GM10266 (cell line): ENCODE results near the gene TSHZ2.

Experiments used
- DNase-seq: peaks from one replicate; pipeline ENCODE4 v3.0.0; 2012; ENCODE audit errors: extremely low spot score
- TF ChIP-seq, protein P1 (sequence below): IDR thresholded peaks from 2 replicates; pipeline ENCODE4 v1.5.1; 2012; ENCODE audit warnings: mild to moderate bottlenecking, low read depth; ENCODE audit not compliant: control insufficient read depth, insufficient read depth; ENCODE audit errors: missing control alignments

TSHZ2 gene

GRCh38 chr20:53136473-53136872 is 164.3 kb downstream of the TSHZ2 start:
- TF ChIP-seq, protein P1, sequence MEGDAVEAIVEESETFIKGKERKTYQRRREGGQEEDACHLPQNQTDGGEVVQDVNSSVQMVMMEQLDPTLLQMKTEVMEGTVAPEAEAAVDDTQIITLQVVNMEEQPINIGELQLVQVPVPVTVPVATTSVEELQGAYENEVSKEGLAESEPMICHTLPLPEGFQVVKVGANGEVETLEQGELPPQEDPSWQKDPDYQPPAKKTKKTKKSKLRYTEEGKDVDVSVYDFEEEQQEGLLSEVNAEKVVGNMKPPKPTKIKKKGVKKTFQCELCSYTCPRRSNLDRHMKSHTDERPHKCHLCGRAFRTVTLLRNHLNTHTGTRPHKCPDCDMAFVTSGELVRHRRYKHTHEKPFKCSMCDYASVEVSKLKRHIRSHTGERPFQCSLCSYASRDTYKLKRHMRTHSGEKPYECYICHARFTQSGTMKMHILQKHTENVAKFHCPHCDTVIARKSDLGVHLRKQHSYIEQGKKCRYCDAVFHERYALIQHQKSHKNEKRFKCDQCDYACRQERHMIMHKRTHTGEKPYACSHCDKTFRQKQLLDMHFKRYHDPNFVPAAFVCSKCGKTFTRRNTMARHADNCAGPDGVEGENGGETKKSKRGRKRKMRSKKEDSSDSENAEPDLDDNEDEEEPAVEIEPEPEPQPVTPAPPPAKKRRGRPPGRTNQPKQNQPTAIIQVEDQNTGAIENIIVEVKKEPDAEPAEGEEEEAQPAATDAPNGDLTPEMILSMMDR: no peak
- no peak for DNase-seq

DNA sequence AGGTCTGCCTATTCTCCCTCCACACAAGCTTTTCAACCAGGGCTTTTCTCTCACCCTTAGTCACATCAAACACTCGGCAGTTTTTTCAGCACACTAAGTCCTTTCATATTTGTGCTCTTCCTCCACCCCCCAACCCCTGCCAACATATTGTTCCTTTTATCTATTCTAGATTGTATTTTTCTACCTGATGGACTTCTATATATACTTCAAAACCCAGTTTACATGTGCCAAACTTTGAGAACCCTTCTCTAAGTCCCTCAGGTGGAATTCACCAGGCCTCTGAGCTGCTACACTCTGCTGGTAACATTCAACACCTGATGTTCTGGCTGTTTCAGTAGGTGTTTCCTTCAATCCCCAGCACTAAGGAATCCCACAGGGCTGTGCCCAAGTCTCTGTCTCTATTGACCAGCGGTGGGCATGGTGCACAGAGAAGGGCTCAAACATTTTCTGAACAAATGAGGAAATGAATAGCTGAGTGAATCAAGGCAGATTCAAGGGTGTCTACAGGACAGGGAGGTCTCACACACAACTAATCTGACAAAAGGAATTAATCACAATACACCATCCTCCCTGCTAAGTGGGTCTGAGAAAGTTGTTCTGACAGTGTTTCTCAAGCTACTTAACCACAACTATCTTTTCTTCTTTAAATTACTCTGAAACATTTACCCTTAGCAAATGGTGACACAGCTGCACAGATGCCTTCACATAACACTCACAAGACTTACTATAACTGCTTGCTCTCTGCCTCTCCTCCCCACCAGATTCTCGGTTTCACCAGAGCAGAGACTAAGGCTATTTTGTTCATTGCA is 166.5 kb downstream of the TSHZ2 start:
- TF ChIP-seq, protein P1: no peak
- DNase-seq: no peak

DNA sequence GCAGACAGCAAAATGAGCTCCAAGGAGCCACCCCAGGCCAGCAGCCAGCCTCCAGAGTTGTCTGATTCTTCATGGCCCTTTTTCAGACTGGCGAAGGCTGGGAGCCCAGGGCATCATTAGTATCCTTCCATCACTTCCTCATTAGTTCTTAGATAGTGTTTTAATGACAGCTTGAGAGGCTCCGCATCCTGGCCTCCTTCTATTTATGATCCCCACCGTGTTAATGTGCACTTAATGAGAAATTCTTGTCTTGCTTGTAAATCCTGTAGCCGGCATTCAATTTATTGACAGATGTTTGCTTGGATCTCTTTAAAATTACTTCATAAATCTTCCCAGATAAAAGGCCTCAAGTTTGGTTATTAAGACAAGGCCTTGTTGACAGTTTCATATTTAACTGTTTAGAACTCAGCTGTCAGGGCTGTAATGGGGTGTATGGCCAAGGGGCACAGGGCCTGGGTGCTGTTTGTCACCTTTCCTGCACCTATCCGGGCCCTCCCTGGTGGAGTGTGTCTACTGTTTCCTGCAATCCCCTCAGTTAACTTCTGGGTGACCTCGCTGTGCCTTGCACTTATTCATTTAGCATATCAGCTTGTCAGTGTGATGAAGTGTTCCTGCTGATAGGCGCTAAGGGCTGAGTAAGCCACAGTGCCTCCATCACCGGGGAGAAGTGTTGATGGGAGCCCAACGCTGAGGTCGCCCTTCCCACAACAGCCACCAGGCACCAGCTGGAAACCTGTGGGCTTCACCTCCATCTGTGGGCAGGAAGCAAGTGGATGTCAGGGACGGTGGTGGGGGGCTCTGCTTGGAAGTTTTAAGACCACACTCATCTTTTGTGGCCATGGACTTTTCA is 169.3 kb downstream of the TSHZ2 start:
- TF ChIP-seq, protein P1: no peak
- DNase-seq: no peak

- no peak for DNase-seq
- TF ChIP-seq, protein P1: no peak
These were observed 170.3 kb downstream of the TSHZ2 start for GRCh38 chr20:53142225-53143127.

DNA sequence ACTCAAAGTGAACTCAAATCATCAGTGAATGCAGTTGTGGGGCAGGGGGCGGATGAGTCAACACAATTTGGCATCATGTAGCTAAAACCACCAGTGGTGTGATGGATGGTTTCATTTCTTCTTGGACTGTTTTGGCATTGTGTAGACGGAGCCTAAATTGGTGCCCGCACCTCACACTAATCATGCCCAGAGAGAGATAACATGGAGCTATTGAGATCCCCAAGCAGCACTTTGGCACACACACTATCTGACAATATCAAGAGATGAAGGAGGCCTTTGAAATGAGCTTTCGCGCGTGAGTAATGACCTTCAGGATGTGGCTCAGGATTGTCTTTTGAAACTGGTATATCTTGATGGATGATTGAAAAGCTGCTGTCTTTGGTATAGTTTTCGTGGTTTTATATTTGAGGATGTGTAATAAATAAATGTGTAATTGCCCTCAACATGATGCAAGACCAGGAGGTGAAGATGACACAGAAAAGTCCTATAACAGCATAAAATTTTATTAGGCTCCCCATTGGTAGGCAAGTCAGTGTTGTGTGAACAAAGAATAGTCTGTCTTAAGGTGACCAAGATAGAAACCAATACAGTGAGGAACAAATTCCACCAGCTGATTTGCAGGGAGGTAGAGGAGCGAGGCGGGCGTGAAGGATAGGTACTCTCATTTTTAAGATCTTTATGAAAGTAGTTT is 174.2 kb downstream of the TSHZ2 start:
- no peak for DNase-seq
- TF ChIP-seq, protein P1: no peak

DNA sequence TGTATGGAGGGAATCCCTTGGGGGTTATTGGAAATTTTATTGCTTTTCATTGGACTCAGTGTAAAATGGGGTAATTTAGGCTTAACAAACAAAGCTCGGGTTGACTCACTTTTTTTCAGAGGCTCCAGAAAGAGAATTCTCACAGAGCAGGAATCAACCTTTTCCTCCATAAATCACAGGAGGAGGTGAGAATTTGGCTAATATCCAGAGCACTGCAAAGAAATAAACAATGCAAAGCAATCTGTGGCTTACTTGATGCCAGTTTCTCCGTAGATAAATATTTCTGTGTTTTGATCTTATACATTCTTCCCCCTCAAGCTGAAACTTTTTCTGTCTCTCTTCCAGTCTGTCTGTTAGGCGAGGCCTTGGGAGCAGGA is 176.6 kb downstream of the TSHZ2 start:
- DNase-seq: no peak
- TF ChIP-seq, protein P1: no peak
